H9 (cell line): ENCODE results near the gene ARHGAP24. TPM values are rescaled to one million over a fixed set of nuclear protein-coding genes. Genes with fewer than 3 reads are reported as not detected.
"Not testable (repeated sequence)": the region's sequence is repeated elsewhere in the genome, so short reads cannot be mapped to it uniquely, and the experiment has no call there.

Experiments used
- DNase-seq: peaks from one replicate; pipeline ENCODE4 v3.0.0-alpha.2; 2017
- H2AFZ ChIP-seq: one replicate; pipeline ENCODE4 v1.6.1; 2013; ENCODE audit warnings: mild to moderate bottlenecking, low read length, control low read depth, moderate library complexity
- H2AK5ac ChIP-seq: 2 replicates; pipeline ENCODE4 v1.6.1; 2013; ENCODE audit warnings: low read length, control low read depth, mixed read lengths; ENCODE audit not compliant: insufficient read length
- H2BK120ac ChIP-seq: one replicate; pipeline ENCODE4 v1.6.1; 2013; ENCODE audit warnings: low read depth, mild to moderate bottlenecking, low read length, control low read depth, inconsistent platforms; ENCODE audit not compliant: poor library complexity, severe bottlenecking
- H2BK12ac ChIP-seq: 2 replicates; pipeline ENCODE4 v1.6.1; 2013; ENCODE audit warnings: low read length, control low read depth, mixed read lengths, low read depth; ENCODE audit not compliant: insufficient read length
- H2BK15ac ChIP-seq: 2 replicates; pipeline ENCODE4 v1.6.1; 2013; ENCODE audit warnings: low read depth, low read length, control low read depth
- H2BK20ac ChIP-seq: one replicate; pipeline ENCODE4 v1.6.1; 2013; ENCODE audit warnings: low read depth, mild to moderate bottlenecking, low read length, control low read depth, inconsistent platforms; ENCODE audit not compliant: poor library complexity, severe bottlenecking
- H2BK5ac ChIP-seq: 2 replicates; pipeline ENCODE4 v1.6.1; 2013; ENCODE audit warnings: low read length, control low read depth, mixed read lengths; ENCODE audit not compliant: insufficient read length
- H3K14ac ChIP-seq: 2 replicates; pipeline ENCODE4 v1.6.1; 2013; ENCODE audit warnings: low read length, control low read depth; ENCODE audit not compliant: insufficient read depth
- H3K18ac ChIP-seq: 2 replicates; pipeline ENCODE4 v1.6.1; 2013; ENCODE audit warnings: low read depth, mild to moderate bottlenecking, mixed read lengths, low read length, control low read depth; ENCODE audit not compliant: insufficient read length
- H3K23ac ChIP-seq: 2 replicates; pipeline ENCODE4 v1.6.1; 2013; ENCODE audit warnings: low read length, control low read depth, mixed read lengths, low read depth; ENCODE audit not compliant: insufficient read length
- H3K23me2 ChIP-seq: 2 replicates; pipeline ENCODE4 v1.6.1; 2013; ENCODE audit warnings: low read depth, mild to moderate bottlenecking, mixed read lengths, low read length, control low read depth; ENCODE audit not compliant: insufficient read length, poor library complexity, severe bottlenecking
- H3K27ac ChIP-seq: 2 replicates; pipeline ENCODE4 v1.5.1; 2013; ENCODE audit warnings: low read length, control low read depth, mixed read lengths, low read depth; ENCODE audit not compliant: insufficient read length
- H3K27me3 ChIP-seq: 2 replicates; pipeline ENCODE4 v1.6.1; 2013; ENCODE audit warnings: low read length, control low read depth, inconsistent platforms; ENCODE audit not compliant: insufficient read depth
- H3K4ac ChIP-seq: 2 replicates; pipeline ENCODE4 v1.6.1; 2013; ENCODE audit warnings: low read depth, mild to moderate bottlenecking, control low read depth, inconsistent platforms, low read length, moderate library complexity
- H3K4me1 ChIP-seq: 2 replicates; pipeline ENCODE4 v1.6.1; 2013; ENCODE audit warnings: low read length, control low read depth, inconsistent platforms; ENCODE audit not compliant: insufficient read depth
- H3K4me2 ChIP-seq: 2 replicates; pipeline ENCODE4 v1.6.1; 2013; ENCODE audit warnings: low read length, control low read depth, mixed read lengths; ENCODE audit not compliant: insufficient read length, insufficient read depth
- H3K56ac ChIP-seq: 2 replicates; pipeline ENCODE4 v1.6.1; 2013; ENCODE audit warnings: low read depth, mild to moderate bottlenecking, mixed read lengths, low read length, control low read depth; ENCODE audit not compliant: insufficient read length
- H3K79me1 ChIP-seq: 2 replicates; pipeline ENCODE4 v1.6.1; 2013; ENCODE audit warnings: low read depth, mild to moderate bottlenecking, moderate library complexity, low read length, control low read depth, inconsistent platforms; ENCODE audit not compliant: insufficient read depth, poor library complexity, severe bottlenecking
- H3K79me2 ChIP-seq: 2 replicates; pipeline ENCODE4 v1.6.1; 2013; ENCODE audit warnings: low read length, control low read depth, inconsistent platforms; ENCODE audit not compliant: insufficient read depth
- H3K9ac ChIP-seq: 2 replicates; pipeline ENCODE4 v1.6.1; 2013; ENCODE audit warnings: low read length, control low read depth, mixed read lengths; ENCODE audit not compliant: insufficient read length; ENCODE audit errors: extremely low read depth
- H3K9me3 ChIP-seq: one replicate; pipeline ENCODE4 v1.6.1; 2013; ENCODE audit warnings: low read depth, low read length, inconsistent platforms; ENCODE audit not compliant: control insufficient read depth
- H3T11ph ChIP-seq: one replicate; pipeline ENCODE4 v1.6.1; 2013; ENCODE audit warnings: mild to moderate bottlenecking, low read length, control low read depth, inconsistent platforms
- H4K20me1 ChIP-seq: one replicate; pipeline ENCODE4 v1.6.1; 2013; ENCODE audit not compliant: control insufficient read depth, insufficient read length, insufficient read depth
- H4K5ac ChIP-seq: 2 replicates; pipeline ENCODE4 v1.6.1; 2013; ENCODE audit warnings: low read depth, mild to moderate bottlenecking, mixed read lengths, low read length, control low read depth; ENCODE audit not compliant: insufficient read length
- H4K8ac ChIP-seq: replicated peaks from 2 replicates; pipeline ENCODE4 v1.6.1; 2013; ENCODE audit warnings: low read length, control low read depth, mixed read lengths, low read depth; ENCODE audit not compliant: insufficient read length
- H4K91ac ChIP-seq: 2 replicates; pipeline ENCODE4 v1.6.1; 2013; ENCODE audit warnings: low read depth, mild to moderate bottlenecking, moderate library complexity, mixed read lengths, low read length, control low read depth; ENCODE audit not compliant: insufficient read length
- H3K27ac Mint-ChIP-seq, 3 experiments: 2 replicates in 2 of 3; 3 replicates in 1 of 3; pipeline ENCODE4 v1.8.0; 2020 to 2021; ENCODE audit warnings: mixed read lengths in 3 of 3, mild to moderate bottlenecking in 1 of 3, moderate library complexity in 1 of 3
- H3K27me3 Mint-ChIP-seq: 2 replicates; pipeline ENCODE4 v1.8.0; 2021; ENCODE audit warnings: low read depth, mild to moderate bottlenecking, moderate library complexity, mixed read lengths
- H3K36me3 Mint-ChIP-seq, 3 experiments: 2 replicates in 2 of 3; 3 replicates in 1 of 3; pipeline ENCODE4 v1.8.0; 2020 to 2021; ENCODE audit warnings: low read depth in 3 of 3, mixed read lengths in 3 of 3; ENCODE audit not compliant: insufficient read depth in 1 of 3
- H3K4me1 Mint-ChIP-seq, 2 experiments: 2 replicates each; pipeline ENCODE4 v1.8.0; 2020; ENCODE audit warnings: mixed read lengths in 2 of 2
- H3K4me3 Mint-ChIP-seq, 2 experiments: 2 replicates in 1 of 2; 3 replicates in 1 of 2; pipeline ENCODE4 v1.8.0; 2020 to 2021; ENCODE audit warnings: mild to moderate bottlenecking in 2 of 2, mixed read lengths in 2 of 2, moderate library complexity in 1 of 2
- H3K9me3 Mint-ChIP-seq, 2 experiments: 2 replicates in 1 of 2; 3 replicates in 1 of 2; pipeline ENCODE4 v1.8.0; 2020; ENCODE audit warnings: mild to moderate bottlenecking in 2 of 2, mixed read lengths in 2 of 2, moderate library complexity in 1 of 2
- CTCF ChIP-seq: fragments of 200-600 bp; sonication (generic); conservative IDR thresholded peaks from 3 replicates; pipeline ENCODE4 v1.8.0; 2021; ENCODE audit warnings: antibody characterized with exemption, mild to moderate bottlenecking
- WGBS: extraction: QIAGEN DNeasy Blood & Tissue Kit; methylation state at CpG from one replicate; pipeline ENCODE4 v1.1.7; 2013; ENCODE audit warnings: missing lambda C conversion rate, low lambda C conversion rate, mixed read lengths; ENCODE audit not compliant: insufficient read length; ENCODE audit errors: extremely low coverage; 5-methylcytosine and 5-hydroxymethylcytosine counted together
- total RNA-seq: library from RNA; stranded (reverse); gene quantifications from 2 replicates; pipeline ENCODE4 v1.2.1, GENCODE V29; 2021

The ARHGAP24 gene
- total RNA-seq, 1 experiment from 2014 or later = 0.37 TPM

- H3K27me3 Mint-ChIP-seq = no peaks in the 10 kb centered on the region
- no peak for TF ChIP-seq CTCF
- no peaks in the 10 kb centered on the region for H3K79me2 ChIP-seq
- H3K23ac ChIP-seq = no peak overlapping the region
- no peak overlapping the region for H2AFZ ChIP-seq
- no peak overlapping the region for H2BK120ac ChIP-seq
- H3K79me1 ChIP-seq = no peaks in the 10 kb centered on the region
- no peak overlapping the region for H3K56ac ChIP-seq
- H3K9me3 ChIP-seq = no peaks in the 10 kb centered on the region
- H2BK15ac ChIP-seq = no peak overlapping the region
- H3K4ac ChIP-seq = no peak overlapping the region
- no peaks in the 10 kb centered on the region for H3K4me1 Mint-ChIP-seq
- DNase-seq = no peak
- H3K14ac ChIP-seq = no peak overlapping the region
- H2BK20ac ChIP-seq = no peak overlapping the region
- no peaks in the 10 kb centered on the region for H3K4me1 ChIP-seq
- H4K5ac ChIP-seq = no peak overlapping the region
- H2AK5ac ChIP-seq = no peak overlapping the region
- no peaks in the 10 kb centered on the region for H3K9me3 Mint-ChIP-seq
- H3K27ac ChIP-seq = no peak overlapping the region
- no peak overlapping the region for H3K9ac ChIP-seq
- H2BK12ac ChIP-seq = no peak overlapping the region
- whole genome bisulfite sequencing = no CpG with 5 or more reads among the region's 5 CpGs
- H3K27ac Mint-ChIP-seq = no peak overlapping the region
- H3T11ph ChIP-seq = no peak overlapping the region
- H3K18ac ChIP-seq = no peak overlapping the region
- H3K23me2 ChIP-seq = no peaks in the 10 kb centered on the region
- no peaks in the 10 kb centered on the region for H4K20me1 ChIP-seq
- H4K8ac ChIP-seq = no peak overlapping the region
- no peak overlapping the region for H3K4me3 Mint-ChIP-seq
- H2BK5ac ChIP-seq = no peak overlapping the region
- H3K4me2 ChIP-seq = no peak overlapping the region
- H3K27me3 ChIP-seq = no peaks in the 10 kb centered on the region
- H4K91ac ChIP-seq = no peak overlapping the region
- no peaks in the 10 kb centered on the region for H3K36me3 Mint-ChIP-seq
Observed at GRCh38 chr4:85913931-85914694, 439.2 kb downstream of the ARHGAP24 start.

GRCh38 chr4:85915570-85915969 is 440.6 kb downstream of the ARHGAP24 start:
- H2AFZ ChIP-seq, H3K79me1 ChIP-seq, H4K5ac ChIP-seq, H2BK15ac ChIP-seq, H4K91ac ChIP-seq, H3K4ac ChIP-seq, H3K18ac ChIP-seq, H3K4me3 Mint-ChIP-seq, H4K20me1 ChIP-seq, H3K27ac Mint-ChIP-seq, H3K9me3 Mint-ChIP-seq, H3K56ac ChIP-seq, H3K9me3 ChIP-seq, H2BK12ac ChIP-seq, H2AK5ac ChIP-seq, H3K14ac ChIP-seq, H3K23ac ChIP-seq, H2BK120ac ChIP-seq, H3T11ph ChIP-seq, H3K4me1 ChIP-seq, H3K4me1 Mint-ChIP-seq, H3K36me3 Mint-ChIP-seq, H3K4me2 ChIP-seq, H3K27me3 Mint-ChIP-seq, H2BK20ac ChIP-seq, DNase-seq, H3K9ac ChIP-seq, H3K79me2 ChIP-seq, H2BK5ac ChIP-seq, H3K27ac ChIP-seq, H3K23me2 ChIP-seq, H4K8ac ChIP-seq, H3K27me3 ChIP-seq: not testable (repeated sequence)
- no CpG with 5 or more reads among the region's 6 CpGs for WGBS
